G401 (cell line): ENCODE measurements around the gene ACOT11. TPM values are rescaled to one million over a fixed set of nuclear protein-coding genes. Genes with fewer than 3 reads are reported as not detected.
"Not testable (repeated sequence)": the region's sequence is repeated elsewhere in the genome, so short reads cannot be mapped to it uniquely, and the experiment has no call there.

Experiments
- DNase-seq: peaks from one replicate; pipeline ENCODE4 v3.0.0-alpha.2; 2015; ENCODE audit warnings: low spot score
- in situ Hi-C: cut with HindIII; loops from 2 replicates; pipeline ENCODE4 v1.10.0; 2016; ENCODE audit warnings: low sequenced_read_pairs, mixed read lengths
- total RNA-seq: library from RNA; depleted of rRNA; stranded (reverse); fragments of >200 nt; shearing (Covaris generic); gene quantifications from 2 replicates; pipeline ENCODE4 v1.2.3, GENCODE V29; 2014

The ACOT11 gene
- total RNA-seq, 1 experiment from 2014 or later = 13.6 TPM

DNA sequence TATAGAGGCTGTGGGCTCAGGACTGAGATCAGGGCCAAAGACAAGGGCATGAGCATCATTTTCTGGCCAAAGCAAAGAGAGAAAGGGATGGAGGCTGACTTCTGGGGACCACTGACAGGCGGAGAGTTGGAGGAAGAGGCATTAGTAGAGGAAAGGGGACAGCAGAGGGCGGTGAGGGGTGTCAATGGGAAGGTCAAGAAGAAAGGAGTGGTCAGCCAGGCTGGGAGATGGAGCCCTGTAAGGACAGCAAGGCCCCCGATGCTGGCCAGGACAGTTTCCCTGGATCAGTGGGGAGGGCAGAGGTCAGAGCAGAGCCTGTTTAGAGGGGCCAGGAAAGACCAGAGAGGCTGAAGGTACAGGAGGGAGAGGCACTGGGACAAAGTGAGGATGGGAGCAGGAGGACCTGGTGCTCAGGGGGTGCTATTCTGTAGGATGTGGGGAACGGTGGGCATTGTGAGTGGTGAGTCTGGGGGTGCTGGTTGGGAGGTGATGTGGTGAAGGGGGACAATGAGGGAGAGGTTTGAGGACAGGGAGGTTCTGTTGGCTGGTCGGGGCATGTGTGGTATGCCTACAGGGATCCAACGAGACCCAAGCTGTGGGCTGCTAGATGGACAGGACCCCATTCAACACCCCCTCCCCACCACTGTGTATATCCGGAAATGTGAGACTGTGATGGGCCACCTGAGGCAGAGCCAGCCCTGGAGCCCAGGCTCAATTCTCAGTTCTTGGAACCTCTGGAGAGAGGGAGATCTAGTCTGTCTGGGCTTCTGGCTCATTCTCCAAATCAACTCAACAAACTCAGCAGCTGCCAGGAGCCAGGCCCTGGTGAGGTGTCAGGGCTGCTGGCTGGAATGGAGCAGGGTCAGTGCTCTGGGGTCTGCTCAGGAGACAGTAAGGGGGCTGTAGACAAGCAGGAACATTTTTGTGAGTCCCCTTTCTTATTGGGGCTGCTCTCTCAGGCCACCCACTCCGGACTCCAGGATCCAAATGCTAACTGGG, 76.7 kb downstream of the ACOT11 start:
- DNase-seq = no peak
- in situ Hi-C loops = no loop called here

DNA sequence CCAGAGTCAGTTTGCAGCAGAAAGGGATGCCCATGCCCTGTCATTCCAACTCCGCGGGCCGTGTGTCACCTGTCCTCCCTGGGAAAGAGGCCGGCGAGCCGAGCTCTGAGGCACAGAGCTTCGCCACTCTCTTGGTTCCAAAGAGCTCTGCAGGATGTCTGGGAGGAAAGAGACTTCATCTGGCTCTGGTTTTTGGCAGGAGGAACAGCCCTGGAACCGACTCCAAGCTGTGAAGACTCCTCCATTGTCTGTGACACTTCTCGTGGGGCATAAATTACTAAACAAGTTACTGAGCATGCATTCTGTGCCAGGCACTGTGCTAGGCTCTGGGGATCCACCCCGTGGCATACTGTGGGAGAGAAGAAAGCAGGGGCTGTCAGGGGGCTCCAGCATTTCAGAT, 79.2 kb downstream of the ACOT11 start:
- in situ Hi-C loops = no loop called here
- DNase-seq = peak; percentile 33

- in situ Hi-C loops, DNase-seq: not testable (repeated sequence)
Observed at GRCh38 chr1:54635804-54636203, 87.8 kb downstream of the ACOT11 start.

- DNase-seq, in situ Hi-C loops: not testable (repeated sequence)
Observed at GRCh38 chr1:54636461-54637446, 88.7 kb downstream of the ACOT11 start.

GRCh38 chr1:54640361-54640760, 92.3 kb downstream of the ACOT11 start:
- DNase-seq = no peak
- in situ Hi-C loops = no loop called here

DNA sequence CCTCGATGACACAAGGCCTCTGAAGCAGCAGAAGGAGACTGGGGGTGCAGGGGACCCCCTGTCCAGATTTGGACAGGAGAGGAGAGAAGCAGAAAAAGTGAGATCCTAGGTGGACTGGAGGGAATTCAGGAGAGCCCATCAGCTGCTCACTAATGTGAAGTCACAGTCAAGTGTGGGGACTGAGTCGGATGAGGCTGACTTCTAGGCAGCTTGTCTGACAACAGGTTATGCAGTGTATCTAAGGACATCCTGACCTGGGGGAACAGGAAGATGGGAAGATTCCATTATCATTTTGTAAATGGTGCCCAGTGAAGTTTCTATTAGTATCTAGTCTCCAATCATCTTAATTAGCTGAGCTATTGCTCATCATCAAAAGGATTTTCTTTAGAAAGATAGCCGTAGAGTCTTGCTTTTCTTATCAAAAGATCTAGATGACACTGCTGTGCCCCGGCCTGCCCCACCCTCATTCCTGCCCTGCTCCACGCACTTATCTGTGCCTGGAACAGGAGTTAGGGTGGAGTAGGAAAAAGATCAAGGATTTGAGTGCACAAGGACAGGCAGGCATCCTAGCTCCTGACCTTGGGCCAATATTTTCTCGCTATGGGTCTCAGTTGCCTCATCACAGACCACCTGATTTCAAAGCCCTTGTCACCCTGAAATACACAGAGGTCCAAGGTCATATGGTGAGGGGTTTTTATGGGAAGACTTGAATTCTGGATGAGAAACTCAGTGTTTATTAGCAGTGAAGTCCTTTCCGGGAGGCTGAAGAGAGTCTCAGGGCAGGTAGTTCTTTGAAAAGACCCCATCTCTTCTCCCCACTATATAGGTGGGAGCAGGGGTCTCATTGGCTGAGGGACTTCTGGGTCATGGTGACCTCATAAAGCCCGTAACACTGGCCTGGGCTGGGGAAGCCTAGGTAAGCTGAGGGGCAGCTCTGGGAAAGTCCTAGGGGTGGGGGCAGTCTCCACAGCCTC, 93.1 kb downstream of the ACOT11 start, which contains the start of gene MROH7:
MROH7 (plus strand) TSS at position 924 of the 974 bp plus-strand sequence. CDS start 11,141 bp downstream, outside the sequence.
- no peak for DNase-seq
- in situ Hi-C loops = no loop called here

DNA sequence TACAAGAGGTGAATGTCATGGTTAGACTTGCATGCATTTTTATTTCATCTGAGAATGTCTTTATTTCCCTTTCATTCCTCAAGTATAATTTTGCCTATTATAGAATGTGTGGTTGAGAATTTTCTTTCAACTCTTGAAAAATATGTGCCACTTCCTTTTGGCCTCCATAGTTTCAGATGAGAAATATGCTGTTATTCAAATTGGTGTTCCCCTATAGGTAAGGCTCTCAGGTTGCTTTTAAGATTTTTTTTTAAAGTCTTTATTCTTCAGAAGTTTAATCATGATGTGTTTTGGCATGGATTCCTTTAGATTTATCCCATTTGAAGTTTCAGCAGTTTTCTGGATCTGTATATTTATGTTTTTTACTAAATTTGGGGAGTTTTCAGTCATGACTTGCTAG, 95.7 kb downstream of the ACOT11 start:
- in situ Hi-C loops = no loop called here
- no peak for DNase-seq

DNA sequence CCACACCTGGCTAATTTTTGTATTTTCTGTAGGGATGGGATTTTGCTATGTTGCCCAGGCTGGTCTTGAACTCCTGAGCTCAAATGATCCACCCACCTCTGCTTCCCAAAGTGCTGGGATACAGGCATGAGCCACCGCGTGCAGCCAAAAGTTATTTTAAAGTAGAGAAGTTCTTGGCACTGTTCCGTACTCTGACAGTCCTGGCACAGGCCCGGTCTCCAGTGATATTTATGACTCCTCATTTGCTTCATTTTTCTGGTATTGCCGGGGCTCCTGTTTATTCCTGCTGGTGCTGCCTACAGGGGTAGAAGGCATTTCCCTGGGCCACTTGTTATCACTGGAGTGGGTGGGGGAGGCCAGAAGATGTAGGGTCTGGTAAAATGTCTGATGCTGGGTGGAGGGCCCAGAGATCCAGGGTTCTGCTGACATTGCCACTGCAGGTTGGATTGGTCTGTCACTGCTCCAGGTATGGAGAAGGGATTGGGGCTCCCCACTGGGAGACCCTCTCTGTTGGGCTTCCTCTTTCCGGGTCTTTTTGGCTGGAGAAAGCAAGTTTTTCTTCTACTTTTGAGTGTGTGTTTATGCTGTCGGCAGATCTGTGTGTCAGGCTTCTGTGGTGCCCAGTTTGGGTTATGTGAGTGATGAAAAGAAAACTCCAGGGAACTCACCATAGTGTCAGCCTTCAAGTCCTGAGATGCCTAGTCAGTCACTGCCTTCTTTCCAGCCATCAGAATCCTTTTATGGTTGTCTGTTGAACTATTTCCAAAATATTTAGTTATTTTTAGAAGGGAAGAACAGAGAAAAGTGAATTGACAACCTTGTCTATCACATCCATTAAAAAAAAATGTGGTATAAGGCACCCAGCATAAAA, 98.0 kb downstream of the ACOT11 start:
- DNase-seq = no peak
- in situ Hi-C loops = no loop called here

GRCh38 chr1:54649130-54649898, 101.3 kb downstream of the ACOT11 start:
- in situ Hi-C loops = no loop called here
- no peak for DNase-seq

- in situ Hi-C loops = no loop called here
- no peak for DNase-seq
Observed at GRCh38 chr1:54649921-54650320, 101.9 kb downstream of the ACOT11 start.

- DNase-seq = no peak
- in situ Hi-C loops = no loop called here
Observed at GRCh38 chr1:54650417-54650816, 102.4 kb downstream of the ACOT11 start.

GRCh38 chr1:54651608-54652007, 103.6 kb downstream of the ACOT11 start:
- in situ Hi-C loops = no loop called here
- DNase-seq = no peak

GRCh38 chr1:54652168-54652567, 104.1 kb downstream of the ACOT11 start:
- in situ Hi-C loops = no loop called here
- DNase-seq = no peak

DNA sequence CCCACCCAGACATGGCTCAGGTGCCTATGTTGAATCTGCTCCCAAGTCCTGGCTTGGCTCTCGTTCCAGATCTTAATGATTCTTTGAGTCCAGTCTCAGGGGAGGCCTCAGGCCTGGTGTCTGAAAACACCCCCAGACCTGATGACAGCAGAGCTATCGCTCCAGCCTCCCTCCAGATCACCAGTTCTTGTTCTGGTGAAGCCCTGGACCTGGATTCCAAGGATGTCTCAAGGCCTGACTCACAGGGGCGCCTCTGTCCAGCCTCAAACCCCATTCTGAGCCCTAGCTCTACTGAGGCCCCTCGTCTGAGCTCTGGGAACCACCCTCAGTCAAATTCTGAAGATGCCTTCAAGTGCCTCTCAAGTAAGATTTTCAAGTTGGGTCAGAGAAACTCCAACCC, 105.0 kb downstream of the ACOT11 start:
- DNase-seq = no peak
- in situ Hi-C loops = no loop called here

DNA sequence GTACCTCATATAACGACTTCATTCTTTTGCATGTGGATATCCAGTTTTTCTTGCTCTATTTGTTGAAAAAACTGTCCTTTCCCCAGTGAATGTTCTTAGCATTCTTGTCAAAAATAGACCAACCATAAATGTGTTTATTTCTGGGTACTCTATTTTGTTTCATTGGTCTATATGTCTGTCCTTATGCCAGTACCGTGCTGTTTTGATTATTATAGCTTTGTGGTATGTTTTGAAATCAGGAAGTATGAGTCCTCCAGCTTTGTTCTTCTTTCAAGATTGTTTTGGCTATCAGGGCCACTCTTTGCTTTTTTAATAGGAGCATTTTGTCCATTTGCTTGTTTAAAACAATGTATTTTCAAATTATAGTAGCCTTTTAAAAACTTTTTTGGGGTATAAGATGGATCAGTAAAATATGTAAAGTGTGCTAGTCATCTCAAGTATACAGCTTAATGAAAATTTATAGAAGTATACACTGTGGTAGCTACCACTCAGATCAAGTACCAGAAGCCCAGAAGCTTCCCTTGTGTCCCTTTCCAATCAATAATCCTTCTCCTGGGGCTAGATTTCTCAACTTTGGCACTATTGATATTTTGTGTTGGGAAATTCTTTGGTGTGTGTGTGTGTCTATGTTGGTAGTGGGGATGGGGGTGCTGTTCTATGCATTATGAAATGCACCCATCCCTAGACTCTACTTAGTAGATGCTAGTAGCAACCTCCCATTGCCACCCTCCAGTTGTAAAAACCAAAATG, 110.3 kb downstream of the ACOT11 start:
- in situ Hi-C loops = no loop called here

More for the DNA sequence above, 110.3 kb downstream of the ACOT11 start:
- DNase-seq = no peak
